CD4-positive, alpha-beta T cell treated with Interleukin-21 for 1 hour (primary cell): Measurements from ENCODE around the gene ZBTB20.
"Not testable (repeated sequence)": the region's sequence is repeated elsewhere in the genome, so short reads cannot be mapped to it uniquely, and the experiment has no call there.

Experiments used
- DNase-seq: peaks from one replicate; pipeline ENCODE4 v3.0.0-alpha.2; 2020

Gene ZBTB20

DNA sequence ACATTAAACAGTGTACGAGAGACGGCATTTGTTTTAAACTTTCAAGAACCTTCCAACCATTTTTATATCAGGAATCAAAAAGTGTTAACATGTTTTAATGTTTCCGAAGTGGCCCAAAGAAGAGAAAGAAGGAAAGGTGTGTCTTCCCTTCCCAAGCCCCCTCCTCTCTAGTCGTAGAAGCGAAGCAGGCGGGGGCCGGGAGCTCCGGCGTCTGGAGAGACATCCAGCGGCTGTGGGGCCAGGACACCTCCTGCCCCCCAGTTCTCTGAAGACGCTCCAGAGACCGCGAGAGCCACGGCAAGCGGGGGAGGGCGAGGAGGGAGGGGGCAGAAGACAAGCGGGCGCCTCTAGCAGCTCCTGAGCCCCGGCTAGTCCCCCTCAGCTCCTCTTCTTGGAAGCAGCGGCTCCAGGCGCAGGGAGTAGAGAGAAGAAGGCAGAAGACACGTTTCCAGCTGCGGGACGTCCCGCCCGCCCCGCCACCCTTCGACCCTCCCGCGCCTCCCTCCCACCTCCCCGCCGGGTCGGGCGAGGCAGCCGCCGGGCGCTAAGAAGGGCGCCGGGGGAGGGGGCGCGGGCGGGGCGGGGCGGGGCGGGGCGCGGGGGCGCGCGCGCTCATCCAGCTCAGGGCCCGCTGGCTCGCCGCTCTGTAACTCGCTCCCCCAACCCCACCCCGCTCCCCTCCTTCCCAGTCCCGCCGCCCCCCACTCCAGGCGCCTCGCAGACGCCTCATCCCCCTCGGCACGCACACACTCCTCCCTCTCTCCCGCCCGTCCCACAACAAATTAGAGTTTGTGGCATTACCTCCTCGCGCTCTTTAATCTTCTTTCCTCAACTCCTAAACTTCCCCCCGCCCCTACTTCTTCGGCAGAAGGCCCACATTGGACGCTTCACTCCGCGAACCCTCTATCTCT, at the start of gene ZBTB20:
Gene ZBTB20, minus strand, starts transcription at position 871 of the 911 bp plus-strand sequence.
- DNase-seq = peak; percentile 76

GRCh38 chr3:115194476-115194875, 47.4 kb upstream of the ZBTB20 start:
- no peak for DNase-seq

DNA sequence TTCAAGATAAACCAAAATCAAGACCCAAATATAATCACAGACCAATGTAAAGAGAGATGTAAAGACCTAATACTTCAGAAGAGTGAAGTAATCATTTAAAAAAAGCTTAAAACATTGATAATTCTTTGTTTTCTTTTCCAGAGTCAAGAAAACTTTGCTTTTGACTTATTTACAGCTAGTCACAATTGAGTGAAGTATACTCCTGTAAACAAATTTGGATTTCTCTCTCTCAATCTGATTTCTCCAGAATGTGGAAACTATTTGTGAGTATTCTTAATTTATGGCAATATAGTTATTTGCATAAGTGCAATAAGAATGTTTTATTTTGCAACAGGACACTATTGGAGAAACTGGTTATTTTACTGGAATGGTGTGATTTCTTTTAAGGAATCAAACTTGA, 43.7 kb upstream of the ZBTB20 start:
- DNase-seq = no peak

- DNase-seq = no peak
Observed at GRCh38 chr3:115187149-115187757, 40.2 kb upstream of the ZBTB20 start.

DNA sequence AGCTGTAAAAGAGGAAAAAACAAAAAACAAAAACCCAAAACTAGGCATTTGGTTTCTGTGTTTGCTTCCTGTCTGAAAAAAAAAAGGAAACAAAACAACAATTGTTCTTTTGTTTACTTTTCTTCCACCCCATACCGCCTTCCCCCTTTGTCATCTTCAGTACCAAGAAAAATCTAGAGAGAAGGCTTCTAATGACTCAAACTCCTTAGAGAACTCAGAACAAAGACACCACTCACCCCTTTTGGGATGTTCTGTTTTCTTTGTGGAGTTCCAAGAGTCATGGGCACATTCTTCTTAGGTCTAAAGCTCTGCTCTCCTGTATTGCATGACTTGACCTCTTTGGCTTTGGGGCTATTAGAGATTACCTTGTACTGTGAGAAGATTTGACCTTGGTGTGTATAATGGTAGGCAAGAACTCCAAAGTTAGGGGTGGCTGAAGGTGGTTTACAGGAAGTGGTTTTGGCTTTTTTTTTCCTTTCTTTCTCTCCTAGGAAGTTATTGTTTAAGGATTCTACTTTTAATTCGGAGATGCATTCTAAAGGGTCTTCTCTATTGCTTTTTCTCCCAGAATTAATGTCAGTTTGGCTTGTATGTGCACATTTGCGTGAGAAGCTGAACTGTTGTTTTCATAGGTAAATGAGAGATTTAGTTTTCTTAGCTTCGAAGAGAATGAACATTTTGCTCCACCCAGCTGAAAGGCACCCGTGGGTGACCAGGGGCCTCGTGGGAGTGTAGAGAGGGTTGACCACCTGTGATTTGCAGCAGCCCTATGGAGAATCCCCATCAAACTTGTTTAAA, 39.5 kb upstream of the ZBTB20 start:
- no peak for DNase-seq

DNA sequence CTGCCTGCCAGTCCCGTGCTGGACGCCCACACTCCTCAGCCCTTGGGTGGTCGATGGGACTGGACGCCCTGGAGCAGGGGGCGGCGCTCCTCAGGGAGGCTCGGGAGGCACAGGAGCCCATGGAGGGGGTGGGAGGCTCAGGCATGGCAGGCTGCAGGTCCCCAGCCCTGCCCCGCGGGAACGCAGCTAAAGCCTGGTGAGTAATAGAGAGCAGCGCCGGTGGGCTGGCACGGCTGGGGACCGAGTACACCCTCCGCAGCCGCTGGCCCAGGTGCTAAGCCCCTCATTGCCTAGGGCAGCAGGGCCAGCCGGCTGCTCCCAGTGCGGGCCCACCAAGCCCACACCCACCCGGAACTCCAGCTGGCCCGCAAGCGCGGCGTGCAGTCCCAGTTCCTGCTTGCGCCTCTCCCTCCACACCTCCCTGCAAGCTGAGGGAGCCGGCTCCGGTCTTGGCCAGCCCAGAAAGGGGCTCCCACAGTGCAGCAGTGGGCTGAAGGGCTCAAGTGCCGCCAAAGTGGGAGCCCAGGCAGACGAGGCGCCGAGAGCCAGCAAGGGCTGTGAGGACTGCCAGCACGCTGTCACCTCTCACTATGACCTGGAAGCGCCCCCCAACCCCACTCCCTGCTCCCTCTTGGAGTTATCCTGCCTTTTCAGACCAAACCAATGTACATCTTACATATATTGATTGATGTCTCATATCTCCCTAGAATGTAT, 37.9 kb upstream of the ZBTB20 start:
- not testable (repeated sequence) for DNase-seq

DNA sequence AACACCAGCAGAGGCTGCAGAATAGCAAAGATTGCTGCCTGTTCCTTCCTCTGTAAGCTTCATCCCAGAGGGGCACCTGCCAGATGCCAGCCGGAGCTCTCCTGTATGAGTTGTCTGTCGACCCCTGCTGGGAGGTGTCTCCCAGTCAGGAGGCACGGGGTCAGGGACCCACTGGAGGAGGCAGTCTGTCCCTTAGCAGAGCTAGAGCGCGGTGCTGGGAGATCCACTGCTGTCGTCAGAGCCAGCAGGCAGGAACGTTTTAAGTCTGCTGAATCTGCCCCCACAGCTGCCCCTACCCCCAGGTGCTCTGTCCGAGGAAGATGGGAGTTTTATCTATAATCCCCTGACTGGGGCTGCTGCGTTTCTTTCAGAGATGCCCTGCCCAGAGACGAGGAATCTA, 31.8 kb upstream of the ZBTB20 start:
- not testable (repeated sequence) for DNase-seq

- peak; percentile 22 for DNase-seq
Observed at GRCh38 chr3:115169808-115170207, 22.7 kb upstream of the ZBTB20 start.

GRCh38 chr3:115165701-115166100, 18.6 kb upstream of the ZBTB20 start:
- DNase-seq = peak; percentile 22

GRCh38 chr3:115165266-115165665, 18.2 kb upstream of the ZBTB20 start:
- peak; percentile 58 for DNase-seq

DNA sequence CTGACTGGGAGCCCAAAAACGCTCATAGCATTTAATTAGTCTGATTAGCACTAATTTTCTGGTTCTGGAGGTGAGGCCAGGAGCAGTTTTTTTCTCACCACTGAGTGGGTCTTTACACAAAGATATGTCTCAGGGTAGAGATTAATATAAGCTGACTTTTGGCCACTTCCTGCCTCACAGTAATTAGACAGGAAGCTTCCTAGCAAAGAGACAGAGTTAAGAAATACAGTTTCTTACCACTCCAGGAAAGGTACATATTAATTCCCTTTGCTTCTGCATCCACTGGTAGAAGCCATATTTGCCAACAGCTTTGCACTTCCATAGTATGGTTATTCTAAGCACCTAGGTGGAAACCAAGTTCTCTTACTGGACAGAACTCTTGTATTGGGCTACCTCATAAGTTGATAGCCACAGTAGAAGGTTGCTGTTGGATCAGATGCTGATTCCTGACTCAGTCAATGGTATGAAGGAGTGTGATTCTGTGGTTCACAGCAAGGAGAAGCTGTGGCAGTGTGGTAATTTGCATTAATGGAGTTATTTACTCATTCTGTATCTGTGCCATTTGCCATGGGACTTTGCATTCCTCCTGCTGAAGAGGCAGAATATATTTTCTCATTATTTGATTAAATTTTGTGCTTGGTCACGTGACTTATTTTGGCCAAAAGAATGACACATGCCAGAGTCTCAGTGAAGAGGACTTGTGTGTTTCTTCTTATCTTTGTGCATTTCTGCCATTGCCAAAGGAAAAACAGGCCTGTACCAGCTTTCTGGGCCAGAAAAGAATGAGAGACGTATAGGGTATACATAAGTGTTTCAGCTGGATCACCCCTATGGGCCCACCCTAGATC, 17.5 kb upstream of the ZBTB20 start:
- peak; percentile 28 for DNase-seq

- DNase-seq = no peak
Observed at GRCh38 chr3:115162759-115163158, 15.7 kb upstream of the ZBTB20 start.

DNA sequence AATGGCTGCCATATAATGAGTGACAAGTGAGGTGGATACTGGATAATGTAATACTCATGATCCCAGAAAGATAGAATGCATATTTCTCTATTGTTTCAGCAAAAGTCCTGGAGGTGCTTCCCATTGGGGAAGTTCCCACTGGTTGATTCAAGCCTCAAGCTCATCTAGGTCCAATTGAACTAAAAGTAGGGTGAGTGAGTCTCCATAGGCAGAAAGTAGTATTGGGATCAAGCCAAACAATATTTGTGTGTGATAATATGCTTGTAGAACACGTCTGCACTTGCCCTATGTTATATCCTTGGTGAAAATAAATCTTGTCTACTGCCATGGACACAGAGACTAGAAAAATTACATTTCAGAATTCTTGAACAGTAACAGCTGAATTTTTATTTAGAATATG, 14.8 kb upstream of the ZBTB20 start:
- DNase-seq = no peak

GRCh38 chr3:115161168-115161834, 14.2 kb upstream of the ZBTB20 start:
- DNase-seq = no peak

- DNase-seq = no peak
Observed at GRCh38 chr3:115160295-115160694, 13.2 kb upstream of the ZBTB20 start.

DNA sequence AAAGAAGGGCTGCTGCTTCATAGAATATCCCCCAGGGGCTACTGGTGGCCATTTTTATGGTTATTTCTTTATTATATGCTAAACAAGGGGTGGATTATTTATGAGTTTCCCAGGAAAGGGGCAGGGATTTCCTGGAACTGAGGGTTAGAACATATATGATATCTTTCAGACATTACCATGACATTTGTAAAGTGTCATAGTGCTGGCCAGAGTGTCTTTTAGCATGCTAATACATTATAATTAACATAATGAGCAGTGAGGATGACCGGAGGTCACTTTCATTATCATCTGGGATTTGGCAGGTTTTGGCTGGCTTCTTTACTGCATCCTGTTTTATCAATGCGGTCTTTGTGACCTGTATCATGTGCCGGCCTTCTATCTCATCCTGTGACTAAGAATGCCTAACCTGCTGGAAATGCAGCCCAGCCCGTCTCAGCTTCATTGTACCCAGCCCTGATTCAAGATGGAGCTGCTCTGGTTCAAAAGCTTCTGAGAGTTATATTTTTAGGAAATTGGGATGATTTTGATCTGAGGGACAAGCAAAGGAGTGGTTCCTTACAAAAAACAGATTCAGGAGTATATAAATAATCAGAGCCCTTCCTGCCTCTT, 9.1 kb upstream of the ZBTB20 start:
- DNase-seq = no peak

DNA sequence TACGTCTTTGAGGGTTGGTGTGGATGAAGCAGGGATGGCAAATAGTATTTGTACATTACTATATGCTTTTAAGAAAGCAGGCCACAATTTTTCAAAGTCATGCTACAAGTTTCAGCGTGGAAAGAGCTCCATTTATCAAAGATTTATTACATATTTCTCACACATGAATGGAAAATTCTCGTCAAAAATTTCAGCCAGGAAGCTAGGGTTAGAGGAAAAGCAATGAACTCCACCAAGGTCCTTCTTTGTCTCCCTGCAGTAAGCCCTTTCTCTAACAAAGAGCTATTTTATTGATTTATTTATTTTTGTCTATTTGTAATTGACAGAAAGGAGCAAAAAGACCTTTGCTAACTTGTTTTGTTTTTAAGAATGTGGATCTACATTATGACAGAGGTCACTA, 7.5 kb upstream of the ZBTB20 start:
- DNase-seq = no peak

- DNase-seq = no peak
Observed at GRCh38 chr3:115151921-115152320, 4.8 kb upstream of the ZBTB20 start.

DNA sequence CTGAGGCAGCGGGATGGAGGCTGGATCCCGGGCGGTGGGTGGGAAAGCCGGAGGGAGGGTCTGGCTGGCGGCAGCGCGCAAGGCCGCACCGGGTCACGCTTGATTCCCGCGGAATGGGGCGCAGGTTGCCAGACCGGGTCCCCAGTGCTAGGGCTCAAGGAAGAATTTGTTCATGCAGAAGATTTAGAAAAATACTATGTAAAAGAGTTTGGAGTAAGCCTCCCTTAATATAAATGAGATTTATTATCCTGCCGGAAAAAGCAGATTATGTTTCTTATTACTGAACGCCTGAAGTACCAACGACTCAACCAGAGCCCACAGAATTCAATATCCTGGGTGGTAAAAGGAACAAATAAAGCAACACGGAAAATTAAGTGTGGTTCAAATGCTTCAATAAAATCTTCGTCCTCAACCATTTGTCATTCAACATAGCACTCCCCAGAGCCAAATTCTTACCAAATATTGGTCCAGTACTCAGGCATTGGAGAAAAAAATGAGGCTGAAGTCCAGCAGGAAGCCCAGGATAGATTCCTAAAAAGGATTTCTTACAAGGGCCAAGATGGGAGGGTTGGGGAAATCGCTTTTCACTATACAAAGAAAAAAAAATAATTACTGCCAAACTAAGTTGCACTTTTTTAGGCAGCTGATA, 1.2 kb upstream of the ZBTB20 start:
- DNase-seq = no peak
